Measurements from ENCODE around the gene CREB3L4. TPM values are rescaled to one million over a fixed set of nuclear protein-coding genes. Genes with fewer than 3 reads are reported as not detected.

The CREB3L4 gene
- total and polyA plus RNA-seq, 4 donors: 4.4 to 10.3 (median 8.8) TPM

GRCh38 chr1:153933955-153934354, 33.7 kb upstream of the CREB3L4 start:
- Histone ChIP-seq H3K9me3 (ENCODE audit: control insufficient read depth in 4 of 4, low read length in 3 of 4) (no peaks in the 10 kb centered on the region), H3K4me3 (ENCODE audit: low read depth in 1 of 3, low read length in 3 of 3) (no peak overlapping the region), H3K27me3 (ENCODE audit: control insufficient read depth in 4 of 4, insufficient read depth in 4 of 4, low read length in 3 of 4) (no peaks in the 10 kb centered on the region), H3K9ac (ENCODE audit: low read depth in 1 of 2, low read length in 2 of 2) (no peak overlapping the region), H3K27ac (ENCODE audit: low read depth in 1 of 2, low read length in 2 of 2) (no peak overlapping the region), H3K4me1 (ENCODE audit: control insufficient read depth in 4 of 4, insufficient read depth in 4 of 4, low read length in 3 of 4) (no peaks in the 10 kb centered on the region), H3K36me3 (ENCODE audit: control insufficient read depth in 4 of 4, insufficient read depth in 3 of 4, low read depth in 1 of 4, low read length in 3 of 4) (peaks cover 11 to 79% (median 49%) of the 10 kb centered on the region in 4 donors)
- no peak for DNase-seq (ENCODE audit: low spot score)
- no peak for TF ChIP-seq YY1 (IDR thresholded peaks at IDR 0.05)
- TF ChIP-seq SP1 (IDR thresholded peaks at IDR 0.05): no peak
- TF ChIP-seq RAD21 (IDR thresholded peaks at IDR 0.05): no peak
- TF ChIP-seq MAX (IDR thresholded peaks at IDR 0.05): no peak
- no peak for TF ChIP-seq ZBTB33 (IDR thresholded peaks at IDR 0.05)
- TF ChIP-seq GABPA (IDR thresholded peaks at IDR 0.05 in 1 of 2, conservative IDR thresholded peaks at IDR 0.05 in 1 of 2): no peak
- no peak for TF ChIP-seq FOXA1 (IDR thresholded peaks at IDR 0.05)
- TF ChIP-seq CTCF (IDR thresholded peaks at IDR 0.05; ENCODE audit: low read depth, low read length, missing input control): no peak
- 97% methylated on average over 11 of the region's 11 CpGs for WGBS

- 98% methylated on average over 9 of the region's 9 CpGs for WGBS
- H3K36me3 ChIP-seq (ENCODE audit: control insufficient read depth in 4 of 4, insufficient read depth in 3 of 4, low read depth in 1 of 4, low read length in 3 of 4): peaks cover 11 to 82% (median 51%) of the 10 kb centered on the region in 4 donors
- TF ChIP-seq ATF3 (IDR thresholded peaks at IDR 0.05): no peak
- TF ChIP-seq REST (IDR thresholded peaks at IDR 0.05): no peak
- no peak for TF ChIP-seq GABPA (IDR thresholded peaks at IDR 0.05 in 1 of 2, conservative IDR thresholded peaks at IDR 0.05 in 1 of 2)
- no peak for TF ChIP-seq YY1 (IDR thresholded peaks at IDR 0.05)
- TF ChIP-seq JUND (IDR thresholded peaks at IDR 0.05): no peak
- no peak for TF ChIP-seq EGR1 (IDR thresholded peaks at IDR 0.05; ENCODE audit: low read depth in 2 of 2)
- no peak for TF ChIP-seq HNF4A (conservative IDR thresholded peaks at IDR 0.05)
- no peak for TF ChIP-seq ZBTB33 (IDR thresholded peaks at IDR 0.05)
- H3K27ac ChIP-seq (ENCODE audit: low read depth in 1 of 2, low read length in 2 of 2): no peak overlapping the region
- no peak overlapping the region for H3K4me3 ChIP-seq (ENCODE audit: low read depth in 1 of 3, low read length in 3 of 3)
- H3K9ac ChIP-seq (ENCODE audit: low read depth in 1 of 2, low read length in 2 of 2): no peak overlapping the region
- no peaks in the 10 kb centered on the region for H3K4me1 ChIP-seq (ENCODE audit: control insufficient read depth in 4 of 4, insufficient read depth in 4 of 4, low read length in 3 of 4)
- no peaks in the 10 kb centered on the region for H3K27me3 ChIP-seq (ENCODE audit: control insufficient read depth in 4 of 4, insufficient read depth in 4 of 4, low read length in 3 of 4)
- no peaks in the 10 kb centered on the region for H3K9me3 ChIP-seq (ENCODE audit: control insufficient read depth in 4 of 4, low read length in 3 of 4)
- no peak for DNase-seq (ENCODE audit: low spot score)
Measured at GRCh38 chr1:153934746-153935145, 33.0 kb upstream of the CREB3L4 start.
